ENCODE data around the gene PCCA. TPM values are rescaled to one million over a fixed set of nuclear protein-coding genes. Genes with fewer than 3 reads are reported as not detected.

PCCA gene
- total RNA-seq, 4 donors from 2014 or later, result 46.9 to 66.0 (median 49.4) TPM

- no peaks in the 10 kb centered on the region for H3K36me3 ChIP-seq
- no peaks in the 10 kb centered on the region for H3K9me3 ChIP-seq
- H3K27ac ChIP-seq, result no peak overlapping the region
- no peaks in the 10 kb centered on the region for H3K27me3 ChIP-seq
- H3K4me1 ChIP-seq, result peaks cover 0 to 4% (median 0%) of the 10 kb centered on the region in 4 donors
- TF ChIP-seq CTCF (IDR thresholded peaks at IDR 0.05), result no peak
- TF ChIP-seq POLR2A (IDR thresholded peaks at IDR 0.05), result no peak
- no peak overlapping the region for H3K4me3 ChIP-seq
- DNase-seq, result no peak
These were observed 426.5 kb downstream of the PCCA start for GRCh38 chr13:100515410-100515800.

- peak overlapping the region in 1 of 4 donors; percentile 21 for H3K4me3 ChIP-seq
- DNase-seq, result peak in 2 of 3 donors; percentile 67 to 68
- TF ChIP-seq CTCF (IDR thresholded peaks at IDR 0.05) (no peak), POLR2A (IDR thresholded peaks at IDR 0.05) (no peak)
- H3K27ac ChIP-seq, result peak overlapping the region in 3 of 4 donors; percentile 19 to 77 (median 50)
- no peaks in the 10 kb centered on the region for H3K9me3 ChIP-seq
- H3K27me3 ChIP-seq, result no peaks in the 10 kb centered on the region
- peaks cover 0 to 4% (median 0%) of the 10 kb centered on the region in 4 donors for H3K4me1 ChIP-seq
- H3K36me3 ChIP-seq, result no peaks in the 10 kb centered on the region
These were observed 428.2 kb downstream of the PCCA start for GRCh38 chr13:100517135-100517534.

- Histone ChIP-seq H3K4me3 (peak overlapping the region in 1 of 4 donors; percentile 21), H3K4me1 (peaks cover 0 to 4% (median 0%) of the 10 kb centered on the region in 4 donors), H3K27ac (peak overlapping the region in 1 of 4 donors; percentile 77), H3K9me3 (no peaks in the 10 kb centered on the region), H3K27me3 (no peaks in the 10 kb centered on the region), H3K36me3 (no peaks in the 10 kb centered on the region)
- DNase-seq, result no peak
- TF ChIP-seq POLR2A (IDR thresholded peaks at IDR 0.05) (no peak), CTCF (IDR thresholded peaks at IDR 0.05) (no peak)
These were observed 428.8 kb downstream of the PCCA start for GRCh38 chr13:100517728-100518127.

GRCh38 chr13:100518394-100519062 is 429.6 kb downstream of the PCCA start:
- Histone ChIP-seq H3K27me3 (no peaks in the 10 kb centered on the region), H3K4me1 (peaks cover 0 to 4% (median 0%) of the 10 kb centered on the region in 4 donors), H3K36me3 (no peaks in the 10 kb centered on the region), H3K9me3 (no peaks in the 10 kb centered on the region), H3K4me3 (no peak overlapping the region), H3K27ac (no peak overlapping the region)
- DNase-seq, result no peak
- TF ChIP-seq CTCF (IDR thresholded peaks at IDR 0.05) (no peak), POLR2A (IDR thresholded peaks at IDR 0.05) (no peak)

- TF ChIP-seq CTCF (IDR thresholded peaks at IDR 0.05) (no peak), POLR2A (IDR thresholded peaks at IDR 0.05) (no peak)
- H3K27me3 ChIP-seq, result no peaks in the 10 kb centered on the region
These were observed 430.7 kb downstream of the PCCA start for GRCh38 chr13:100519626-100520025.

More at GRCh38 chr13:100519626-100520025, 430.7 kb downstream of the PCCA start:
- H3K27ac ChIP-seq, result no peak overlapping the region
- no peak for DNase-seq
- no peak overlapping the region for H3K4me3 ChIP-seq
- H3K36me3 ChIP-seq, result no peaks in the 10 kb centered on the region
- peaks cover 0 to 4% (median 0%) of the 10 kb centered on the region in 4 donors for H3K4me1 ChIP-seq
- H3K9me3 ChIP-seq, result no peaks in the 10 kb centered on the region

All from Peyer's patch (tissue), 4 donors.